ENCODE measurements around the gene MARCHF11.

The MARCHF11 gene

GRCh38 chr5:16119790-16120189 lies 59.8 kb downstream of the MARCHF11 start:
- no peak for DNase-seq (ENCODE audit: low read depth)
- H3K4me3 ChIP-seq (ENCODE audit: low read depth, low read length), result no peak overlapping the region
- TF ChIP-seq CTCF (IDR thresholded peaks at IDR 0.05; ENCODE audit: insufficient read depth, low read depth, low read length, missing control alignments), result no peak

GRCh38 chr5:16115140-16115539 lies 64.5 kb downstream of the MARCHF11 start:
- TF ChIP-seq CTCF (IDR thresholded peaks at IDR 0.05; ENCODE audit: insufficient read depth, low read depth, low read length, missing control alignments), result no peak
- H3K4me3 ChIP-seq (ENCODE audit: low read depth, low read length), result no peak overlapping the region

GRCh38 chr5:16108418-16108817 lies 71.2 kb downstream of the MARCHF11 start:
- no peak for DNase-seq (ENCODE audit: low read depth)
- no peak for TF ChIP-seq CTCF (IDR thresholded peaks at IDR 0.05; ENCODE audit: insufficient read depth, low read depth, low read length, missing control alignments)
- no peak overlapping the region for H3K4me3 ChIP-seq (ENCODE audit: low read depth, low read length)

More at GRCh38 chr5:16115140-16115539, 64.5 kb downstream of the MARCHF11 start:
- no peak for DNase-seq (ENCODE audit: low read depth)

GRCh38 chr5:16104961-16105360 lies 74.6 kb downstream of the MARCHF11 start:
- no peak for DNase-seq (ENCODE audit: low read depth)
- H3K4me3 ChIP-seq (ENCODE audit: low read depth, low read length), result no peak overlapping the region
- TF ChIP-seq CTCF (IDR thresholded peaks at IDR 0.05; ENCODE audit: insufficient read depth, low read depth, low read length, missing control alignments), result no peak

GRCh38 chr5:16095612-16096011 lies 84.0 kb downstream of the MARCHF11 start:
- TF ChIP-seq CTCF (IDR thresholded peaks at IDR 0.05; ENCODE audit: insufficient read depth, low read depth, low read length, missing control alignments), result no peak
- H3K4me3 ChIP-seq (ENCODE audit: low read depth, low read length), result no peak overlapping the region
- DNase-seq (ENCODE audit: low read depth), result no peak

- TF ChIP-seq CTCF (IDR thresholded peaks at IDR 0.05; ENCODE audit: insufficient read depth, low read depth, low read length, missing control alignments), result no peak
- DNase-seq (ENCODE audit: low read depth), result no peak
- H3K4me3 ChIP-seq (ENCODE audit: low read depth, low read length), result no peak overlapping the region
These were observed 89.3 kb downstream of the MARCHF11 start for GRCh38 chr5:16090270-16090669.

GRCh38 chr5:16082982-16083381 lies 96.6 kb downstream of the MARCHF11 start:
- no peak overlapping the region for H3K4me3 ChIP-seq (ENCODE audit: low read depth, low read length)
- no peak for TF ChIP-seq CTCF (IDR thresholded peaks at IDR 0.05; ENCODE audit: insufficient read depth, low read depth, low read length, missing control alignments)
- DNase-seq (ENCODE audit: low read depth), result no peak

All from GM12865 (cell line).